HCT116 (cell line): ENCODE data around the gene MAP1LC3B2. TPM values are rescaled to one million over a fixed set of nuclear protein-coding genes. Genes with fewer than 3 reads are reported as not detected.

Experiments
- ATAC-seq: fragments of 200-7000 bp; cut with Tn5 transposase; 2 replicates; pipeline ENCODE4 v1.9.1; 2020; ENCODE audit warnings: mild to moderate bottlenecking, moderate library complexity
- BruUV-seq: library from RNA; stranded (reverse); fragments of 400-500 nt; replicated peaks from 2 replicates; lab custom pipeline; 2021; lab: Mats Ljungman, UMichigan
- CTCF ChIA-PET: fragments of 300-600 bp; sonication (Branson Sonifier 250); formaldehyde crosslinking; loops from one replicate; lab custom pipeline; 2021; ENCODE audit warnings: antibody characterized with exemption; lab: Charles Lee
- POLR2A ChIA-PET: fragments of 300-600, 350-600 bp; sonication (Branson Sonifier 250); formaldehyde crosslinking; loops from one replicate; lab custom pipeline; 2021; ENCODE audit warnings: antibody characterized with exemption; lab: Charles Lee
- RAD21 ChIA-PET, 2 experiments: fragments of 300-600 bp; sonication (Branson Sonifier 250); formaldehyde crosslinking; loops; one replicate each; lab custom pipeline; 2023; ENCODE audit warnings: low total read pairs in 2 of 2; ENCODE audit not compliant: uncharacterized antibody in 2 of 2, unreplicated experiment in 2 of 2, low non-redundant PET in 1 of 2; lab: Charles Lee
- DNase-seq: peaks from one replicate; pipeline ENCODE4 v3.0.0-alpha.2; 2010; ENCODE audit warnings: low read depth, low spot score
- H2AFZ ChIP-seq: fragments of 200-600 bp; shearing (Covaris generic), sonication (generic); 2 replicates; pipeline ENCODE4 v1.6.1; 2017; ENCODE audit warnings: low read depth, mixed run types, mixed read lengths, antibody characterized with exemption, low read length; ENCODE audit not compliant: poor library complexity, severe bottlenecking
- H3K27ac ChIP-seq: 2 replicates; pipeline ENCODE4 v1.5.1; 2012; ENCODE audit warnings: low read depth, low read length
- H3K27me3 ChIP-seq: fragments of 200-600 bp; sonication (generic); 2 replicates; pipeline ENCODE4 v1.6.1; 2016; ENCODE audit warnings: mixed run types, low read length, mixed read lengths; ENCODE audit not compliant: insufficient read depth
- H3K36me3 ChIP-seq, 2 experiments: fragments of 200-500 bp in 1 of 2; fragments of 200-600 bp in 1 of 2; sonication (Bioruptor generic) in 1 of 2; sonication (generic) in 1 of 2; 2 replicates each; pipeline versions ENCODE4 v1.5.1 to v1.6.1; 2014 to 2016; ENCODE audit warnings: low read length in 2 of 2, inconsistent platforms in 1 of 2, mixed read lengths in 1 of 2, mixed run types in 1 of 2; ENCODE audit not compliant: insufficient read depth in 2 of 2, control insufficient read depth in 1 of 2
- H3K4me1 ChIP-seq, 2 experiments: fragments of 200-600 bp in 1 of 2; sonication (generic) in 1 of 2; 2 replicates each; pipeline versions ENCODE4 v1.5.1 to v1.6.1; 2012 to 2017; ENCODE audit warnings: low read length in 2 of 2, inconsistent platforms in 1 of 2, mild to moderate bottlenecking in 1 of 2, mixed read lengths in 1 of 2, mixed run types in 1 of 2, moderate library complexity in 1 of 2; ENCODE audit not compliant: insufficient read depth in 2 of 2, control insufficient read depth in 1 of 2
- H3K4me2 ChIP-seq: fragments of 200-600 bp; sonication (generic); 2 replicates; pipeline ENCODE4 v1.6.1; 2017; ENCODE audit warnings: mixed run types, low read length, mixed read lengths
- H3K4me3 ChIP-seq, 2 experiments: fragments of 200-600 bp in 1 of 2; sonication (generic) in 1 of 2; replicated peaks in 1 of 2; 2 replicates each; pipeline ENCODE4 v1.5.1; 2011 to 2016; ENCODE audit warnings: low read length in 2 of 2, control low read depth in 1 of 2, low read depth in 1 of 2, mild to moderate bottlenecking in 1 of 2, mixed read lengths in 1 of 2, mixed run types in 1 of 2
- H3K79me2 ChIP-seq: fragments of 200-600 bp; sonication (generic); 2 replicates; pipeline ENCODE4 v1.6.1; 2017; ENCODE audit warnings: mild to moderate bottlenecking, mixed run types, low read length, moderate library complexity, mixed read lengths; ENCODE audit not compliant: insufficient read depth
- H3K9ac ChIP-seq: fragments of 200-600 bp; sonication (generic); 2 replicates; pipeline ENCODE4 v1.6.1; 2016; ENCODE audit warnings: low read length, mixed read lengths
- H3K9me2 ChIP-seq: fragments of 200-600 bp; sonication (generic), shearing (Covaris generic); 2 replicates; pipeline ENCODE4 v1.6.1; 2017; ENCODE audit warnings: mixed run types, mild to moderate bottlenecking, moderate library complexity; ENCODE audit not compliant: insufficient read depth
- H3K9me3 ChIP-seq, 2 experiments: fragments of 200-500 bp in 1 of 2; fragments of 200-600 bp in 1 of 2; sonication (Bioruptor generic) in 1 of 2; sonication (generic) in 1 of 2; 2 replicates each; pipeline ENCODE4 v1.6.1; 2014 to 2017; ENCODE audit warnings: low read length in 2 of 2, mixed read lengths in 2 of 2, inconsistent platforms in 1 of 2, low read depth in 1 of 2, mild to moderate bottlenecking in 1 of 2, mixed run types in 1 of 2, moderate library complexity in 1 of 2; ENCODE audit not compliant: control insufficient read depth in 1 of 2, insufficient read depth in 1 of 2
- H4K20me1 ChIP-seq: fragments of 200-600 bp; sonication (generic), shearing (Covaris generic); 2 replicates; pipeline ENCODE4 v1.6.1; 2017; ENCODE audit warnings: mixed run types, mild to moderate bottlenecking, moderate library complexity; ENCODE audit not compliant: insufficient read depth
- ATF3 ChIP-seq: IDR thresholded peaks from 2 replicates; pipeline ENCODE4 v1.6.1; 2012
- CBX3 ChIP-seq: IDR thresholded peaks from 2 replicates; pipeline ENCODE4 v1.6.1; 2012; ENCODE audit warnings: low read depth
- CEBPB ChIP-seq: IDR thresholded peaks from 2 replicates; pipeline ENCODE4 v1.6.1; 2012; ENCODE audit warnings: low read depth
- CTCF ChIP-seq, 3 experiments: fragments of 200-600 bp in 1 of 3; sonication (generic) in 1 of 3; IDR thresholded peaks in 2 of 3; conservative IDR thresholded peaks in 1 of 3; 2 replicates each; pipeline ENCODE4 v1.5.1; 2012 to 2017; ENCODE audit warnings: low read depth in 2 of 3, low read length in 2 of 3, antibody characterized with exemption in 1 of 3, borderline replicate concordance in 1 of 3, control low read depth in 1 of 3, mild to moderate bottlenecking in 1 of 3, mixed read lengths in 1 of 3, mixed run types in 1 of 3, moderate library complexity in 1 of 3; ENCODE audit not compliant: insufficient read depth in 1 of 3
- EGR1 ChIP-seq: IDR thresholded peaks from 2 replicates; pipeline ENCODE4 v1.6.1; 2012; ENCODE audit warnings: low read depth
- ELF1 ChIP-seq: IDR thresholded peaks from 2 replicates; pipeline ENCODE4 v1.6.1; 2012; ENCODE audit warnings: low read depth, borderline replicate concordance
- EZH2phosphoT487 ChIP-seq: fragments of 200-600 bp; IDR thresholded peaks from 2 replicates; pipeline ENCODE4 v1.6.1; 2018; ENCODE audit warnings: antibody characterized with exemption, borderline replicate concordance
- FOSL1 ChIP-seq: IDR thresholded peaks from 2 replicates; pipeline ENCODE4 v1.6.1; 2012; ENCODE audit warnings: low read depth
- JUND ChIP-seq: IDR thresholded peaks from 2 replicates; pipeline ENCODE4 v1.6.1; 2012
- MAX ChIP-seq: IDR thresholded peaks from 2 replicates; pipeline ENCODE4 v1.6.1; 2012
- POLR2A ChIP-seq: IDR thresholded peaks from 2 replicates; pipeline ENCODE4 v1.7.0; 2011; ENCODE audit warnings: borderline replicate concordance; ENCODE audit not compliant: insufficient read depth, insufficient read length; ENCODE audit errors: extremely low read depth
- POLR2AphosphoS5 ChIP-seq: IDR thresholded peaks from 2 replicates; pipeline ENCODE4 v1.6.1; 2011; ENCODE audit warnings: mild to moderate bottlenecking, low read depth, low read length, moderate library complexity
- RAD21 ChIP-seq: IDR thresholded peaks from 2 replicates; pipeline ENCODE4 v1.6.1; 2012; ENCODE audit warnings: low read depth, mild to moderate bottlenecking
- SIN3A ChIP-seq: IDR thresholded peaks from 2 replicates; pipeline ENCODE4 v1.6.1; 2012; ENCODE audit warnings: low read depth
- SP1 ChIP-seq: IDR thresholded peaks from 2 replicates; pipeline ENCODE4 v1.6.1; 2012; ENCODE audit warnings: low read depth
- SRF ChIP-seq: IDR thresholded peaks from 2 replicates; pipeline ENCODE4 v1.6.1; 2012; ENCODE audit warnings: low read depth
- TCF7L2 ChIP-seq: IDR thresholded peaks from 2 replicates; pipeline ENCODE4 v1.7.0; 2011; ENCODE audit warnings: borderline replicate concordance, inconsistent platforms; ENCODE audit not compliant: insufficient read depth, insufficient read length; ENCODE audit errors: extremely low read depth
- YY1 ChIP-seq: IDR thresholded peaks from 2 replicates; pipeline ENCODE4 v1.6.1; 2011; ENCODE audit warnings: low read length, low read depth, moderate library complexity, mild to moderate bottlenecking; ENCODE audit not compliant: insufficient replicate concordance; ENCODE audit errors: extremely low read depth
- ZFX ChIP-seq: fragments of 450-650 bp; IDR thresholded peaks from 2 replicates; pipeline ENCODE4 v1.6.1; 2017
- ZNF274 ChIP-seq: fragments of 200-500 bp; sonication (Bioruptor generic); IDR thresholded peaks from 2 replicates; pipeline ENCODE4 v1.6.1; 2014; ENCODE audit warnings: mild to moderate bottlenecking, low read depth, low read length, inconsistent platforms
- intact Hi-C: fragments of 100-400 bp; cut with micrococcal nuclease; formaldehyde crosslinking; loops from 2 replicates; pipeline ENCODE4 v1.10.0; 2022
- total RNA-seq: library from RNA; stranded (reverse); gene quantifications from one replicate; pipeline ENCODE4 v1.2.1, GENCODE V29; 2021; ENCODE audit not compliant: unreplicated experiment

MAP1LC3B2 gene
- total RNA-seq, 1 experiment from 2014 or later: 4.7 TPM

- Histone ChIP-seq H3K9ac (no peak overlapping the region), H3K4me2 (no peak overlapping the region), H3K79me2 (no peaks in the 10 kb centered on the region), H4K20me1 (no peaks in the 10 kb centered on the region), H3K36me3 (no peaks in the 10 kb centered on the region), H3K27ac (no peak overlapping the region), H3K9me3 (no peaks in the 10 kb centered on the region), H3K27me3 (no peaks in the 10 kb centered on the region), H2AFZ (no peak overlapping the region), H3K4me1 (peaks cover 31 to 48% of the 10 kb centered on the region in 2 experiments), H3K9me2 (no peaks in the 10 kb centered on the region), H3K4me3 (no peak overlapping the region)
- DNase-seq: no peak
- ATAC-seq: no peak
- POLR2A ChIA-PET: no interaction called here
- TF ChIP-seq SRF (no peak), FOSL1 (no peak), SIN3A (no peak), RAD21 (no peak), EZH2phosphoT487 (no peak)
- CTCF ChIA-PET: no interaction called here
- intact Hi-C loops: no loop called here
- RAD21 ChIA-PET: no interaction called here
- BruUV-seq: no TSS peak
Measured at GRCh38 chr12:116594325-116595038, 35.3 kb downstream of the MAP1LC3B2 start.

GRCh38 chr12:116595186-116595585 lies 36.0 kb downstream of the MAP1LC3B2 start:
- ATAC-seq: no peak
- POLR2A ChIA-PET: no interaction called here
- H3K9ac ChIP-seq: no peak overlapping the region
- no peak overlapping the region for H3K4me3 ChIP-seq
- H3K4me2 ChIP-seq: no peak overlapping the region
- H2AFZ ChIP-seq: no peak overlapping the region
- no peaks in the 10 kb centered on the region for H3K27me3 ChIP-seq
- no TSS peak for BruUV-seq
- intact Hi-C loops: no loop called here
- no peaks in the 10 kb centered on the region for H3K9me3 ChIP-seq
- H3K79me2 ChIP-seq: no peaks in the 10 kb centered on the region
- TF ChIP-seq POLR2A (no peak), CTCF (IDR thresholded peaks at IDR 0.05 in 2 of 3, conservative IDR thresholded peaks at IDR 0.05 in 1 of 3; ENCODE audit: borderline replicate concordance in 1 of 3, insufficient read depth in 1 of 3, low read depth in 2 of 3, low read length in 2 of 3) (no peak), ZFX (no peak), EZH2phosphoT487 (no peak), YY1 (no peak), SP1 (no peak), POLR2AphosphoS5 (no peak), SRF (no peak), RAD21 (no peak), EGR1 (no peak), MAX (no peak), CBX3 (no peak), CEBPB (no peak), TCF7L2 (no peak), JUND (no peak), SIN3A (no peak), ELF1 (no peak), ZNF274 (no peak), ATF3 (no peak)
- TF ChIP-seq, all 23 proteins: peak for 0
- Histone ChIP-seq H3K9me2 (no peaks in the 10 kb centered on the region), H4K20me1 (no peaks in the 10 kb centered on the region), H3K27ac (no peak overlapping the region), H3K4me1 (peaks cover 32 to 49% of the 10 kb centered on the region in 2 experiments), H3K36me3 (no peaks in the 10 kb centered on the region)
- ChIA-PET CTCF (no interaction called here), RAD21 (no interaction called here)
- no peak for DNase-seq
